Measurements from ENCODE around the gene CDPF1. TPM values are rescaled to one million over a fixed set of nuclear protein-coding genes. Genes with fewer than 3 reads are reported as not detected.

The CDPF1 gene
- total RNA-seq, 2 experiments from 2014 or later = 15.4 to 17.4 TPM

DNA sequence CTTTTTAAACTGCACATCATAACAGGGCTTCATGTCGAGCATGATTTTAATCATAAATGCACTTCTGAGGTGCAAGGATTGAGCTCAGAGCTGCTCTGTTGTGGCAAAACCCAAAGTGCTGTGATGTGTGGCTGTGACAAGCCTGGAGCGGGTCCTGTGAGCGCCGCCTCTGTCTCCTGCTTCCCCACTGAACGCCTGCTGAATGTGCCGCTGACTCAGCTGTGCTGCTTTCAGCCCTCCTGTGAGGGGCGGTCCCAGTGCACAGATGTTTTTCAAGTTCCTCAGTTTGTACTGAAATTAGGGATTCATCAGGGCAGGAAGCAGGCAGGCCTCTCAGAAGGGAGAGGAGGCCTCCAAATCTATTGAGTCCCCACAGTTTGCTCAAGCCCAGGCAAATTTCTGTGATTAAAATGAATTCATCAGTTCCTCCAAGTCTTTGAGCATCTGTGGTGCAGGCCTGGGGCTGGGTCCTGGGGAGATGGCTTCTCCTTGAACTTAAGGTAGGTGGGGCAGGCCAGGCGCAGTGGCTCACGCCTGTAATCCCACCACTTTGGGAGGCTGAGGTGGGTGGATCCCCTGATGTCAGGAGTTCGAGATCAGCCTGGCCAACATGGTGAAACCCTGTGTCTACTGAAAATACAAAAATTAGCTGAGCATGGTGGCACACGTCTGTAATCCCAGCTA is 43.6 kb upstream of the CDPF1 start:
- no peak overlapping the region for H3K4me3 ChIP-seq (ENCODE audit: low read depth, low read length, poor library complexity, severe bottlenecking)
- H3K9me2 ChIP-seq (ENCODE audit: insufficient read depth, low read length) = no peaks in the 10 kb centered on the region
- ChIA-PET CTCF (ENCODE audit: unreplicated experiment) (interaction anchor here (0.6 kb wide), 1 partner anchor 45 kb away, joined by 3 read pairs; no protein-coding TSS in a partner anchor), POLR2A (interaction anchor here (0.6 to 0.8 kb wide), 2 partner anchors 162 to 527 kb away, joined by 3 to 5 read pairs; no protein-coding TSS in a partner anchor)
- no peaks in the 10 kb centered on the region for H3K9me3 ChIP-seq (ENCODE audit: low read length)
- peak overlapping the region; percentile 65 for H3K27ac ChIP-seq (ENCODE audit: low read depth, low read length, poor library complexity, severe bottlenecking)
- peaks cover 17% of the 10 kb centered on the region for H3K79me2 ChIP-seq (ENCODE audit: insufficient read depth, low read depth, low read length)
- H4K20me1 ChIP-seq (ENCODE audit: insufficient read depth, low read length) = no peaks in the 10 kb centered on the region
- peak overlapping the region; percentile 61 for H3K4me2 ChIP-seq (ENCODE audit: low read length)
- DNase-seq (ENCODE audit: low spot score) = peak; percentile 76
- peaks cover 50% of the 10 kb centered on the region for H3K4me1 ChIP-seq (ENCODE audit: insufficient read depth, low read length, poor library complexity, severe bottlenecking)
- peak overlapping the region; percentile 75 for H2AFZ ChIP-seq (ENCODE audit: low read length)
- TF ChIP-seq, protein P1, sequence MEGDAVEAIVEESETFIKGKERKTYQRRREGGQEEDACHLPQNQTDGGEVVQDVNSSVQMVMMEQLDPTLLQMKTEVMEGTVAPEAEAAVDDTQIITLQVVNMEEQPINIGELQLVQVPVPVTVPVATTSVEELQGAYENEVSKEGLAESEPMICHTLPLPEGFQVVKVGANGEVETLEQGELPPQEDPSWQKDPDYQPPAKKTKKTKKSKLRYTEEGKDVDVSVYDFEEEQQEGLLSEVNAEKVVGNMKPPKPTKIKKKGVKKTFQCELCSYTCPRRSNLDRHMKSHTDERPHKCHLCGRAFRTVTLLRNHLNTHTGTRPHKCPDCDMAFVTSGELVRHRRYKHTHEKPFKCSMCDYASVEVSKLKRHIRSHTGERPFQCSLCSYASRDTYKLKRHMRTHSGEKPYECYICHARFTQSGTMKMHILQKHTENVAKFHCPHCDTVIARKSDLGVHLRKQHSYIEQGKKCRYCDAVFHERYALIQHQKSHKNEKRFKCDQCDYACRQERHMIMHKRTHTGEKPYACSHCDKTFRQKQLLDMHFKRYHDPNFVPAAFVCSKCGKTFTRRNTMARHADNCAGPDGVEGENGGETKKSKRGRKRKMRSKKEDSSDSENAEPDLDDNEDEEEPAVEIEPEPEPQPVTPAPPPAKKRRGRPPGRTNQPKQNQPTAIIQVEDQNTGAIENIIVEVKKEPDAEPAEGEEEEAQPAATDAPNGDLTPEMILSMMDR (conservative IDR thresholded peaks at IDR 0.05; ENCODE audit: low read length) = peak; percentile 49
- no peak for TF ChIP-seq EZH2phosphoT487 (IDR thresholded peaks at IDR 0.05; ENCODE audit: borderline replicate concordance, low read depth, low read length)
- intact Hi-C loops (cut with micrococcal nuclease; ENCODE audit: unreplicated experiment) = loop anchor here (10.0 kb wide), 1 partner anchor 259 kb away; no protein-coding TSS in a partner anchor
- BruUV-seq (replicated peaks) = no TSS peak
- peaks cover 8% of the 10 kb centered on the region for H3K36me3 ChIP-seq (ENCODE audit: insufficient read depth, low read length)

DNA sequence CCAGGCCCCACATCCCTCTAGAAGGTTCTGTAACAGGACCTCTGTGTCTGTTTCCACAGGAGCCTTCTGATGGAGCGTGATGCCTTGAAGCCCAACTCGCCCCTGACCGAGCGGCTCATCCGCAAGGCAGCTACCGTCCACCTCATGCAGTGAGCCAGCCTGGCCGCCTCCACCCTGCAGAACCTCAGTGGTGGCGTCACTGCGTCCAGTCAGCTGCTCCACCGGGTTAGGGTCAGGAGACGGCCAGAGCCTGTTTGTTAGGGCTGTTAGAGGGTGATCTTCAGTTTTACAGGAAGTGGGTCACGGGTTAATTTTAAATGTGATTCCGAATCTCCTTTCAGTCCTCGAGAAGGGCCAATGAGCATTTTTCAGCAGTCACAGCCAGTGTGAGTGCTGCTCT is 42.6 kb upstream of the CDPF1 start:
- no peaks in the 10 kb centered on the region for H3K9me3 ChIP-seq (ENCODE audit: low read length)
- no peak for TF ChIP-seq EZH2phosphoT487 (IDR thresholded peaks at IDR 0.05; ENCODE audit: borderline replicate concordance, low read depth, low read length)
- TF ChIP-seq, protein P1 (conservative IDR thresholded peaks at IDR 0.05; ENCODE audit: low read length) = no peak
- intact Hi-C loops (cut with micrococcal nuclease; ENCODE audit: unreplicated experiment) = loop anchor here (10.0 kb wide), 1 partner anchor 258 kb away; no protein-coding TSS in a partner anchor
- BruUV-seq (replicated peaks) = no TSS peak
- ChIA-PET POLR2A (no interaction called here), CTCF (ENCODE audit: unreplicated experiment) (no interaction called here)
- H2AFZ ChIP-seq (ENCODE audit: low read length) = peak overlapping the region; percentile 75; the same call in 1 of the 2 replicates
- no peak overlapping the region for H3K4me3 ChIP-seq (ENCODE audit: low read depth, low read length, poor library complexity, severe bottlenecking)
- H3K9me2 ChIP-seq (ENCODE audit: insufficient read depth, low read length) = no peaks in the 10 kb centered on the region
- no peak for DNase-seq (ENCODE audit: low spot score)
- peaks cover 8% of the 10 kb centered on the region for H3K79me2 ChIP-seq (ENCODE audit: insufficient read depth, low read depth, low read length)
- peaks cover 50% of the 10 kb centered on the region for H3K4me1 ChIP-seq (ENCODE audit: insufficient read depth, low read length, poor library complexity, severe bottlenecking)
- H3K27ac ChIP-seq (ENCODE audit: low read depth, low read length, poor library complexity, severe bottlenecking) = peak overlapping the region; percentile 65
- no peaks in the 10 kb centered on the region for H3K36me3 ChIP-seq (ENCODE audit: insufficient read depth, low read length)
- H4K20me1 ChIP-seq (ENCODE audit: insufficient read depth, low read length) = no peaks in the 10 kb centered on the region
- peak overlapping the region; percentile 61 for H3K4me2 ChIP-seq (ENCODE audit: low read length)

DNA sequence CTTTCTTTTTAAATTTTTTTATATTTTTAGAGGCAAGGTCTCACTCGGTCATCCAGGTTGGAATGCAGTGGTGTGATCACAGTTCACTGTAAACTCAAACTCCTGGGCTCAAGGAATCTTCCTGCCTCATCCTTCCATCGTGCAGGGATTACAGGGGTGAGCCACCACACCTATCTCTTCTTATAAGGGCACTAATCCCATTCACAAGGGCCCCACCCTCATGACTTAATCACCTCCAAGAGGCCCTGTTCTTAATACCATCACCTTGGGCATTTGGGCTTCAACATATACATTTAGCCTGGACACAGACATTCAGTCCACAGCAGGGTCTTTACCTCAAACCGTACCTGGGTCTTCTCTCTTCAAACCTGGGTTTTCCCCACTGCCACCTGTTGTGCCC is 42.1 kb upstream of the CDPF1 start:
- Histone ChIP-seq H2AFZ (ENCODE audit: low read length) (no peak overlapping the region), H3K9me3 (ENCODE audit: low read length) (no peaks in the 10 kb centered on the region), H3K27ac (ENCODE audit: low read depth, low read length, poor library complexity, severe bottlenecking) (no peak overlapping the region), H3K4me3 (ENCODE audit: low read depth, low read length, poor library complexity, severe bottlenecking) (no peak overlapping the region), H3K36me3 (ENCODE audit: insufficient read depth, low read length) (no peaks in the 10 kb centered on the region), H4K20me1 (ENCODE audit: insufficient read depth, low read length) (no peaks in the 10 kb centered on the region), H3K4me1 (ENCODE audit: insufficient read depth, low read length, poor library complexity, severe bottlenecking) (peaks cover 54% of the 10 kb centered on the region), H3K9me2 (ENCODE audit: insufficient read depth, low read length) (no peaks in the 10 kb centered on the region), H3K79me2 (ENCODE audit: insufficient read depth, low read depth, low read length) (peaks cover 2% of the 10 kb centered on the region; the same call in 1 of the 2 replicates), H3K4me2 (ENCODE audit: low read length) (no peak overlapping the region)
- BruUV-seq (replicated peaks) = no TSS peak
- intact Hi-C loops (cut with micrococcal nuclease; ENCODE audit: unreplicated experiment) = loop anchor here (10.0 kb wide), 1 partner anchor 257 kb away; no protein-coding TSS in a partner anchor
- CTCF ChIA-PET (ENCODE audit: unreplicated experiment) = no interaction called here
- no peak for DNase-seq (ENCODE audit: low spot score)
- POLR2A ChIA-PET = no interaction called here
- TF ChIP-seq, protein P1 (conservative IDR thresholded peaks at IDR 0.05; ENCODE audit: low read length) = no peak
- TF ChIP-seq EZH2phosphoT487 (IDR thresholded peaks at IDR 0.05; ENCODE audit: borderline replicate concordance, low read depth, low read length) = no peak

All from OCI-LY7 (cell line).